Kidney epithelial cell (primary cell): ENCODE data around the gene USP11. TPM values are rescaled to one million over a fixed set of nuclear protein-coding genes. Genes with fewer than 3 reads are reported as not detected.
A peak's percentile ranks its signal among the peaks of the same experiment; 100 is the strongest.

Source experiments
- DNase-seq: peaks from one replicate; pipeline ENCODE4 v3.0.0-alpha.2; 2010; ENCODE audit warnings: low read depth
- H3K27me3 ChIP-seq: 2 replicates; pipeline ENCODE4 v1.6.0; 2011; ENCODE audit warnings: low read length; ENCODE audit not compliant: control insufficient read depth, insufficient read depth
- H3K36me3 ChIP-seq: 2 replicates; pipeline ENCODE4 v1.5.1; 2011; ENCODE audit warnings: low read length; ENCODE audit not compliant: control insufficient read depth, insufficient read depth
- H3K4me3 ChIP-seq: 2 replicates; pipeline ENCODE4 v1.5.1; 2011; ENCODE audit warnings: low read depth, mild to moderate bottlenecking, control low read depth, low read length
- CTCF ChIP-seq: IDR thresholded peaks from 2 replicates; pipeline ENCODE4 v1.5.1; 2011; ENCODE audit warnings: mild to moderate bottlenecking, moderate library complexity, low read length, control low read depth, inconsistent platforms; ENCODE audit not compliant: insufficient read depth, poor library complexity, severe bottlenecking
- total RNA-seq: library from RNA; depleted of rRNA; stranded (reverse); fragments of >200 nt; gene quantifications from 2 replicates; pipeline ENCODE4 v1.2.3, GENCODE V29; 2015

The USP11 gene
- total RNA-seq, 1 donor from 2014 or later: 49.1 TPM

- TF ChIP-seq CTCF: no peak
- Histone ChIP-seq H3K27me3 (no peaks in the 10 kb centered on the region), H3K4me3 (peak within 1 kb of the TSS; percentile 73), H3K36me3 (peaks cover 7% of the 10 kb centered on the region)
- peak; percentile 43 for DNase-seq
Measured at GRCh38 chrX:47218280-47218919, 14.4 kb upstream of the USP11 start, which contains the start of gene CDK16. CDK16 (plus strand) TSS chrX:47218681; CDS start chrX:47223558, 4,877 bp downstream.

GRCh38 chrX:47218920-47219815 is 13.6 kb upstream of the USP11 start:
- H3K36me3 ChIP-seq: peaks cover 4% of the 10 kb centered on the region
- peak overlapping the region; percentile 73 for H3K4me3 ChIP-seq
- H3K27me3 ChIP-seq: no peaks in the 10 kb centered on the region
- DNase-seq: no peak
- no peak for TF ChIP-seq CTCF

- peaks cover 2% of the 10 kb centered on the region for H3K36me3 ChIP-seq
- TF ChIP-seq CTCF: no peak
Measured at GRCh38 chrX:47221756-47222155, 11.1 kb upstream of the USP11 start.

GRCh38 chrX:47222751-47223350 is 10.0 kb upstream of the USP11 start:
- no peaks in the 10 kb centered on the region for H3K27me3 ChIP-seq
- no peak for TF ChIP-seq CTCF
- DNase-seq: no peak
- no peak overlapping the region for H3K4me3 ChIP-seq
- H3K36me3 ChIP-seq: peaks cover 2% of the 10 kb centered on the region

More at GRCh38 chrX:47221756-47222155, 11.1 kb upstream of the USP11 start:
- no peaks in the 10 kb centered on the region for H3K27me3 ChIP-seq
- DNase-seq: no peak
- H3K4me3 ChIP-seq: no peak overlapping the region

GRCh38 chrX:47223476-47224250 is 9.1 kb upstream of the USP11 start:
- peaks cover 2% of the 10 kb centered on the region for H3K36me3 ChIP-seq

More at GRCh38 chrX:47223476-47224250, 9.1 kb upstream of the USP11 start:
- H3K4me3 ChIP-seq: no peak overlapping the region
- TF ChIP-seq CTCF: no peak
- DNase-seq: no peak
- H3K27me3 ChIP-seq: peaks cover 2% of the 10 kb centered on the region
